ENCODE results near the gene ATXN3. TPM values are rescaled to one million over a fixed set of nuclear protein-coding genes. Genes with fewer than 3 reads are reported as not detected.
A peak's percentile ranks its signal among the peaks of the same experiment; 100 is the strongest.

ATXN3 gene
- total RNA-seq, 1 donor from 2014 or later: 24.2 TPM

DNA sequence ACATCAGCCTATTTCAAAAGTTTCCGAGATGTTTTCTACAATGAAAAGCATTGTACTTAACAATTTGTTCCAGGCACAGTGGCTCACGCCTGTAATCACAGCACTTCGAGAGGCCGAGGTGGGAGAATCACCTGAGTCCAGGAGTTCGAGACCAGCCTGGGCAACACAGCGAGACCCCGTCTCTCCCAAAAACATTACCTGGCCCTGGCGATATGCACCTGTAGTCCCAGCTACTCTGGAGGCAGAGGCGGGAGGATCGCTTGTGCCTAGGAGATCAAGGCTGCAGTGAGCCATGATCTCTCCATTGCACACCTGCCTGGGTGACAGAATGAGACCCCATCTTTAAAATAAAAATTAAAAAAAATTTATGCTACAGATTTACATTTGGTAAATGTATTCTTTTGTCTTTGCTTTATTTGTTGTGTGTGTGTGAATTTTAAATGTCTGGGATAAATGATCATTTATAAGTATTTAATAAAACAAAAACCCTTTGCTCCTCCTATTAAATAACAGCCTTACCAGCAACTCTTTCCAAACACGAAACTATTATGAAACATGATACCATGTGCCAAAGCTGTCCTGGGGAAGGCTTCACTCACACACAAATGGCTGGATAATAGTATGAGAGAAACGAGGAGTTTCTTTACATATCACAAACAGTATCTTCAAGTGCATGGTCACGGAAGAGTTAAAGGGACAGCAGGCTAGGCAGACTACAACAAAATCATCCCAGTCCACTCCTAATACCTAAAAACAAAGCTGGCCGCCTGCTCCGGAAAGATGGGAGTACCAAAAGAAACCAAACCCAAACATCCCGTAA lies 1.1 kb downstream of the ATXN3 start:
- Histone ChIP-seq H3K4me1 (ENCODE audit: insufficient read depth, low read length) (peaks cover 4% of the 10 kb centered on the region), H2AFZ (ENCODE audit: low read depth, low read length) (peak overlapping the region; percentile 87), H3K36me3 (ENCODE audit: insufficient read depth, low read length) (no peaks in the 10 kb centered on the region), H3K9me3 (ENCODE audit: insufficient read depth, low read depth, low read length) (no peaks in the 10 kb centered on the region), H3K27me3 (ENCODE audit: insufficient read depth, low read length) (no peaks in the 10 kb centered on the region), H3K27ac (ENCODE audit: low read depth, low read length) (peak overlapping the region; percentile 89), H3K4me2 (ENCODE audit: low read length) (peak overlapping the region; percentile 98), H3K4me3 (ENCODE audit: insufficient read depth, low read depth, low read length) (peak overlapping the region; percentile 93), H3K79me2 (ENCODE audit: insufficient read depth, low read length) (peaks cover 50% of the 10 kb centered on the region), H3K9ac (ENCODE audit: low read length) (peak overlapping the region; percentile 95), H4K20me1 (ENCODE audit: insufficient read depth, low read length) (peaks cover 22% of the 10 kb centered on the region)
- Mint-ChIP-seq H3K27ac (ENCODE audit: unreplicated experiment) (peak overlapping the region; percentile 70), H3K9me3 (ENCODE audit: unreplicated experiment) (peaks cover 2% of the 10 kb centered on the region), H3K4me3 (ENCODE audit: unreplicated experiment) (peak overlapping the region; percentile 95), H3K4me1 (ENCODE audit: low read depth, unreplicated experiment) (peaks cover 3% of the 10 kb centered on the region), H3K36me3 (ENCODE audit: low read depth, unreplicated experiment) (peaks cover 3% of the 10 kb centered on the region), H3K27me3 (ENCODE audit: low read depth, unreplicated experiment) (no peaks in the 10 kb centered on the region)
- DNase-seq (ENCODE audit: low read depth) (peak; percentile 20), FAIRE-seq (no peak)
- TF ChIP-seq EZH2 (IDR thresholded peaks at IDR 0.05; ENCODE audit: insufficient read depth, low read length): no peak
- TF ChIP-seq, protein P1, sequence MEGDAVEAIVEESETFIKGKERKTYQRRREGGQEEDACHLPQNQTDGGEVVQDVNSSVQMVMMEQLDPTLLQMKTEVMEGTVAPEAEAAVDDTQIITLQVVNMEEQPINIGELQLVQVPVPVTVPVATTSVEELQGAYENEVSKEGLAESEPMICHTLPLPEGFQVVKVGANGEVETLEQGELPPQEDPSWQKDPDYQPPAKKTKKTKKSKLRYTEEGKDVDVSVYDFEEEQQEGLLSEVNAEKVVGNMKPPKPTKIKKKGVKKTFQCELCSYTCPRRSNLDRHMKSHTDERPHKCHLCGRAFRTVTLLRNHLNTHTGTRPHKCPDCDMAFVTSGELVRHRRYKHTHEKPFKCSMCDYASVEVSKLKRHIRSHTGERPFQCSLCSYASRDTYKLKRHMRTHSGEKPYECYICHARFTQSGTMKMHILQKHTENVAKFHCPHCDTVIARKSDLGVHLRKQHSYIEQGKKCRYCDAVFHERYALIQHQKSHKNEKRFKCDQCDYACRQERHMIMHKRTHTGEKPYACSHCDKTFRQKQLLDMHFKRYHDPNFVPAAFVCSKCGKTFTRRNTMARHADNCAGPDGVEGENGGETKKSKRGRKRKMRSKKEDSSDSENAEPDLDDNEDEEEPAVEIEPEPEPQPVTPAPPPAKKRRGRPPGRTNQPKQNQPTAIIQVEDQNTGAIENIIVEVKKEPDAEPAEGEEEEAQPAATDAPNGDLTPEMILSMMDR (IDR thresholded peaks at IDR 0.05; ENCODE audit: insufficient read depth, low read depth, low read length): no peak

DNA sequence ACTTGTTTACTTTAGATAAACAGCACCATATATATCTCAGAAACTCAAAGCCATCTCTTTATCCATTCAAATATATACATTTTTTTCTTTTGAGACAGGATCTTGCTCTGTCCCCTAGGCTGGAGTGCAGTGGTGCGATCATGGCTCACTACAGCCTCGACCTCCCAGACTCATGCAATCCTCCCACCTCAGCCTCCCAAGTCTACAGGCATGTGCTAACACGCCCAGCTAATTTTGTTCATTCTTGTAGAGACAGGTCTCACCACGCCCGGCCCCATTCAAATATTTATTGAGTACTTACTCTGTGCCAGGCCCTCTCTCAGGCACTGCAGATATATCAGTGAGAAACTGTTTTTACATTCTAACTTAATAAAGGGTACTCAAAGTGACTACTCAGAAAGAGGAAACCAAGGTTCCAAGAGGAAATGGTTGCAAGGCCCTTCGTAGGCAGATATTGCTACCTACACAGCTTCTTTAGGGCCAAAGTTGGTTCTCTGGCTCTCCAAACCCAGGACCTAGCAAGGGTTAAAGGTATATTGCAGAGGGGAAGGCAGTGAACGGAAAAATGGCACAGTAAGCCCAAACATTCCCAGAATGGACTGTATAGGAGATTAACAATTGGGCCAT lies 2.9 kb downstream of the ATXN3 start:
- TF ChIP-seq, protein P1 (IDR thresholded peaks at IDR 0.05; ENCODE audit: insufficient read depth, low read depth, low read length): no peak
- TF ChIP-seq EZH2 (IDR thresholded peaks at IDR 0.05; ENCODE audit: insufficient read depth, low read length): no peak
- Histone ChIP-seq H3K27ac (ENCODE audit: low read depth, low read length) (no peak overlapping the region), H3K4me2 (ENCODE audit: low read length) (no peak overlapping the region), H4K20me1 (ENCODE audit: insufficient read depth, low read length) (peaks cover 38% of the 10 kb centered on the region), H3K9ac (ENCODE audit: low read length) (no peak overlapping the region), H3K4me3 (ENCODE audit: insufficient read depth, low read depth, low read length) (no peak overlapping the region), H3K36me3 (ENCODE audit: insufficient read depth, low read length) (no peaks in the 10 kb centered on the region), H2AFZ (ENCODE audit: low read depth, low read length) (no peak overlapping the region), H3K27me3 (ENCODE audit: insufficient read depth, low read length) (no peaks in the 10 kb centered on the region), H3K79me2 (ENCODE audit: insufficient read depth, low read length) (peaks cover 68% of the 10 kb centered on the region), H3K9me3 (ENCODE audit: insufficient read depth, low read depth, low read length) (no peaks in the 10 kb centered on the region), H3K4me1 (ENCODE audit: insufficient read depth, low read length) (peaks cover 4% of the 10 kb centered on the region)
- peaks cover 2% of the 10 kb centered on the region for H3K9me3 Mint-ChIP-seq (ENCODE audit: unreplicated experiment)
- FAIRE-seq (no peak), DNase-seq (ENCODE audit: low read depth) (no peak)
- peaks cover 3% of the 10 kb centered on the region for H3K4me1 Mint-ChIP-seq (ENCODE audit: low read depth, unreplicated experiment)
- no peak overlapping the region for H3K4me3 Mint-ChIP-seq (ENCODE audit: unreplicated experiment)
- H3K27me3 Mint-ChIP-seq (ENCODE audit: low read depth, unreplicated experiment): no peaks in the 10 kb centered on the region
- H3K27ac Mint-ChIP-seq (ENCODE audit: unreplicated experiment): no peak overlapping the region
- H3K36me3 Mint-ChIP-seq (ENCODE audit: low read depth, unreplicated experiment): peaks cover 3% of the 10 kb centered on the region
